CD4-positive, alpha-beta T cell treated with Interferon alpha-2 for 1 hour (primary cell): ENCODE results near the gene PLEKHA1.

Experiments
- DNase-seq, 2 donors: peaks; one replicate each; pipeline ENCODE4 v3.0.0-alpha.2; 2020 to 2022

PLEKHA1 gene

GRCh38 chr10:122374237-122374858 lies at the start of gene PLEKHA1:
TSS of gene PLEKHA1 (plus strand) at chr10:122374708. CDS start at chr10:122393201, 18,493 bp downstream.
- peak; percentile 93 to 95 for DNase-seq

- no peak for DNase-seq
Measured at GRCh38 chr10:122325235-122325634, 49.3 kb upstream of the PLEKHA1 start.

- no peak for DNase-seq
Measured at GRCh38 chr10:122326385-122326784, 48.1 kb upstream of the PLEKHA1 start.

- DNase-seq: no peak
Measured at GRCh38 chr10:122326806-122327205, 47.7 kb upstream of the PLEKHA1 start.

GRCh38 chr10:122327237-122328206 lies 47.0 kb upstream of the PLEKHA1 start:
- DNase-seq: no peak

GRCh38 chr10:122328676-122329075 lies 45.8 kb upstream of the PLEKHA1 start:
- no peak for DNase-seq

GRCh38 chr10:122329416-122329815 lies 45.1 kb upstream of the PLEKHA1 start:
- DNase-seq: no peak

- DNase-seq: no peak
Measured at GRCh38 chr10:122331100-122331499, 43.4 kb upstream of the PLEKHA1 start.

GRCh38 chr10:122331615-122332446 lies 42.7 kb upstream of the PLEKHA1 start:
- no peak for DNase-seq

- DNase-seq: no peak
Measured at GRCh38 chr10:122333037-122333436, 41.5 kb upstream of the PLEKHA1 start.

GRCh38 chr10:122336332-122336731 lies 38.2 kb upstream of the PLEKHA1 start:
- no peak for DNase-seq

- no peak for DNase-seq
Measured at GRCh38 chr10:122336961-122337360, 37.5 kb upstream of the PLEKHA1 start.

GRCh38 chr10:122338609-122339441 lies 35.7 kb upstream of the PLEKHA1 start:
- DNase-seq: no peak

GRCh38 chr10:122341141-122341810 lies 33.2 kb upstream of the PLEKHA1 start:
- DNase-seq: no peak

- peak; percentile 60 to 78 for DNase-seq
Measured at GRCh38 chr10:122342293-122343134, 32.0 kb upstream of the PLEKHA1 start.

- no peak for DNase-seq
Measured at GRCh38 chr10:122343135-122343800, 31.2 kb upstream of the PLEKHA1 start.

GRCh38 chr10:122343936-122344335 lies 30.6 kb upstream of the PLEKHA1 start:
- DNase-seq: no peak

GRCh38 chr10:122344741-122345258 lies 29.7 kb upstream of the PLEKHA1 start:
- DNase-seq: no peak

- DNase-seq: no peak
Measured at GRCh38 chr10:122346326-122346950, 28.1 kb upstream of the PLEKHA1 start.
